ENCODE data around the gene TUBB3. TPM values are rescaled to one million over a fixed set of nuclear protein-coding genes. Genes with fewer than 3 reads are reported as not detected.

The TUBB3 gene
- polyA plus RNA-seq, 1 experiment, result 108 TPM

GRCh38 chr16:89954462-89954861 lies 31.3 kb downstream of the TUBB3 start:
- ChIA-PET POLR2A (no interaction called here), CTCF (no interaction called here)
- Histone ChIP-seq H3K36me3 (ENCODE audit: control insufficient read depth, insufficient read depth, low read length) (peaks cover 16% of the 10 kb centered on the region), H3K4me3 (ENCODE audit: low read depth, low read length) (no peak overlapping the region), H3K27me3 (ENCODE audit: control insufficient read depth, insufficient read depth, low read length) (no peaks in the 10 kb centered on the region)
- no peak for DNase-seq (ENCODE audit: low read depth)
- TF ChIP-seq CTCF (IDR thresholded peaks at IDR 0.05; ENCODE audit: insufficient read depth, low read depth, low read length), result no peak

DNA sequence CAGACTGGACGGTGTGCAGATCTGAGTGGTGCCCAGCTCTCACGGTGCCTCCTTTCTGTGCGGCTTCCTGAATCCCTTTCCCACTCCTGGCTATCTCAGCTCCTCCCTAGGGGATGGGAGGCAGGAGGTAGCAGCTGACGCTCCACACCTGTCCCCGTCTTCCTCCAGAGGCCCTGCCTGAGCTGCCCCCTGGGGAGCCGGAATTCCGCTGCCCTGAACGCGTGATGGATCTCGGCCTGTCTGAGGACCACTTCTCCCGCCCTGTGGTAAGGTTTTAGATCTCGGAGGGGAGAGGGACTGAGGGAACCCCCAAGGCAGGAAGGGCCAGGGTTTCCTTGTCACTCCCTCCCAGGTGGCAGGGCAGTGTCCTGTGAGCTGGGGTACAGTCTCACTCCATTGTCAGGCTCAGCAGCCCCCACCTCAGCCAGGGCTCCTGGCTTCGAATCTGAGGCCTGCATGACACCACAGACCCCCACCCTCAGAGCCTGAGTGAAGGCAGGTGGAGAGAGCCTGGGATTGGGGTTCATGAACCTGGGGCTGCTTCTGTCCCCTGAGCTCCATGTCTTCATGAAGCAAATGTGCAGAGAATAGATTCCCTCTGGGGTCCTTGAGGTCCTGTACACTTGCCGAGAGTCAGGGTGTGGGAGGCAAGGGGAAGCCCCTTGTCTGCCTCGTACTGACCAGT lies 32.0 kb downstream of the TUBB3 start:
- Histone ChIP-seq H3K36me3 (ENCODE audit: control insufficient read depth, insufficient read depth, low read length) (peaks cover 19% of the 10 kb centered on the region), H3K4me3 (ENCODE audit: low read depth, low read length) (no peak overlapping the region), H3K27me3 (ENCODE audit: control insufficient read depth, insufficient read depth, low read length) (no peaks in the 10 kb centered on the region)
- POLR2A ChIA-PET, result no interaction called here
- DNase-seq (ENCODE audit: low read depth), result no peak
- CTCF ChIA-PET, result no interaction called here
- TF ChIP-seq CTCF (IDR thresholded peaks at IDR 0.05; ENCODE audit: insufficient read depth, low read depth, low read length), result no peak

GRCh38 chr16:89956505-89957215 lies 33.5 kb downstream of the TUBB3 start:
- Histone ChIP-seq H3K27me3 (ENCODE audit: control insufficient read depth, insufficient read depth, low read length) (no peaks in the 10 kb centered on the region), H3K4me3 (ENCODE audit: low read depth, low read length) (no peak overlapping the region), H3K36me3 (ENCODE audit: control insufficient read depth, insufficient read depth, low read length) (peaks cover 23% of the 10 kb centered on the region)
- ChIA-PET CTCF (no interaction called here), POLR2A (no interaction called here)
- TF ChIP-seq CTCF (IDR thresholded peaks at IDR 0.05; ENCODE audit: insufficient read depth, low read depth, low read length), result no peak
- no peak for DNase-seq (ENCODE audit: low read depth)

DNA sequence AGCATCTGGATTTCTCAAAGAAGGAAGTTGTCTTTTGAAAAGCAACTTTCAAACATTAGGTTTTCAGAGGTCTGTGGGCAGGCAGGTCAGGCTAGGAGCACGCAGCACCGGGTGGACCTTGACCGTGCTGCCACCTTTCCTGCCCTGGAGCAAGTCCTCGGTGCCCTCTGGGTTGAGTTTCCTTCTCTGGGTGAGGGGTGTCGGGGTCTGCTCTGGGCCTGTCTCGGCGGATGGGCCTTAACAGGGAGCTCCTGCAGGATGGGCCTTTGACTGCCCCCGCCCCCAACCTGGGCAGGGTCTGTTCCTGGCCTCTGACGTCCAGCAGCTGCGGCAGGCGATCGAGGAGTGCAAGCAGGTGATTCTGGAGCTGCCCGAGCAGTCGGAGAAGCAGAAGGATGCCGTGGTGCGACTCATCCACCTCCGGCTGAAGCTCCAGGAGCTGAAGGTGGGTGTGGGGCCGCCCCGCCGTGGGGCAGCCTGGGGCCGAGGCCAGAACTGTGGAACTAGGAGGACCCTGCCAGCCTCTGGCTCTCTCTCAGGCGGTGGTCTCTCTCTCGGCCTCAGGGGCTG lies 34.2 kb downstream of the TUBB3 start:
- CTCF ChIA-PET, result interaction anchor here (1.3 kb wide), 1 partner anchor 47 kb away, joined by 3 read pairs; no protein-coding TSS in a partner anchor

More for the DNA sequence above, 34.2 kb downstream of the TUBB3 start:
- Histone ChIP-seq H3K36me3 (ENCODE audit: control insufficient read depth, insufficient read depth, low read length) (peaks cover 23% of the 10 kb centered on the region), H3K4me3 (ENCODE audit: low read depth, low read length) (no peak overlapping the region), H3K27me3 (ENCODE audit: control insufficient read depth, insufficient read depth, low read length) (no peaks in the 10 kb centered on the region)
- no peak for DNase-seq (ENCODE audit: low read depth)
- TF ChIP-seq CTCF (IDR thresholded peaks at IDR 0.05; ENCODE audit: insufficient read depth, low read depth, low read length), result no peak
- POLR2A ChIA-PET, result no interaction called here

Data from BJ (cell line).